NCI-H128 (cell line): Measurements from ENCODE around the gene ALK.

ENCODE experiments used
- DNase-seq: peaks from one replicate; lab custom pipeline; 2025; ENCODE audit not compliant: unreplicated experiment; lab: John Stamatoyannopoulos, UW

The ALK gene

DNA sequence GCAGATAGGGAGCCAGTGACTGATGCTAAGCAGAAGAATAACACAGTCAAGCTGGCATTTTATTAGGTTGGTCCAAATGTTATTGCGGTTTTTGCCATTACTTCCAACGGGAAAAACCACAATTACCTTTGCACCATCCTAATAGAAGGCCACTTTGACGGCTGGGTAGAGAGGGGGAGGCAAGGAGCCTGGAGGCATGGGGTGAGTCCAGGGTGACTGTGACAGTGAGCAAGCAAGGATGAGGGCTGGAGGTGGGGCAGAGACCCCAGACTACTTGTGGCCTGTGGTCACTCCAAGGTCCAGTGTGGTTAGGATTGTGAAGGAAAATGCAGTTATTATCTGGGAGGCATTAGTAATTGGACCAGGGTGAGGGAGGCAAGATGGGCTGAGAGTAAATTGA lies 416.6 kb downstream of the ALK start:
- DNase-seq = no peak

DNA sequence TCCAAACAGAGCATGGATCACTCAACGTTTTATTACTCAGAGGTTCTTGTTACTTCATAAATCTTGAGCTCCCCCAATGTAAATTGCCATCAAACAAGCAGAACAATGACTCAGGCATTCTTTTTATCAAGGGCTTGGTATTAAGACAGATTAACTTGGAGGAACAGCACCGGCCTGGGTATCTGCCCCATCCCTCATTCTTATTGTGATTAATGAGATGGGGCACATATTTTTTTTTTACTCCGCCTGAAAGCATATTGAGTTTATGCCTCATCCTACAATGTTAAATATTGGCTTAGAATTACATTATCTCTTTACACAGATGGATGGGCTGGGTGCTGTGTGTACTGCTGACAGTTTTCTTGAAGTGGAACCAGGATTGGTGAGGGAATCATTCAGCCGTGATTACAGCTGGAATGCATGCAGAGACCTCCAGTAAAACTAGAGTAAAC lies 418.9 kb downstream of the ALK start:
- DNase-seq = no peak

GRCh38 chr2:29497375-29497774 lies 424.0 kb downstream of the ALK start:
- no peak for DNase-seq

- DNase-seq = no peak
Measured at GRCh38 chr2:29496198-29496597, 425.2 kb downstream of the ALK start.

DNA sequence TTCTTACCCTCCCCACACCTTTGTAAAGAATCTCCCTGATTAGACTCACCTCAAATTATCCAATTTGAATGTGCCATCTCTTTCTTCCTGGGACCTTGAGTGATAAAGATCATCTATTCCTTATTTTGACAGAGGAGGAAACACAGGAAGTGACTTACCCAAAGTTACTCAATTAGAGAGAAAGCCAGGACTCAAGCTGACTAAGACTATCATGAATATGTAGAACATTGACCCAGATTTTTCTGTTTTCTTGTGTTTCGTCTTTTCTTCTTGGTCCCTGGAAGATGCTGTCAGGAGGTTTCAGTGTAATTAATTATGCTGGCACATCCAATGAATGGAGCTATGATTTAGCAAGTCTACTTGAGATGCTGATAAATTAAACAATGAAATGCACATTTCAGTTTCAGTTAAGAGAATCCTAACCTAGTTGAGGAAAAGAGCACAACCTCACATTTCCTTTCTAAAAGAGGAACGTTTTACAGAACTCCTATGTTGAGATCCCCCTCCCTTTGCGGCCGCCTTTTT lies 425.8 kb downstream of the ALK start:
- no peak for DNase-seq

GRCh38 chr2:29495068-29495467 lies 426.3 kb downstream of the ALK start:
- no peak for DNase-seq

DNA sequence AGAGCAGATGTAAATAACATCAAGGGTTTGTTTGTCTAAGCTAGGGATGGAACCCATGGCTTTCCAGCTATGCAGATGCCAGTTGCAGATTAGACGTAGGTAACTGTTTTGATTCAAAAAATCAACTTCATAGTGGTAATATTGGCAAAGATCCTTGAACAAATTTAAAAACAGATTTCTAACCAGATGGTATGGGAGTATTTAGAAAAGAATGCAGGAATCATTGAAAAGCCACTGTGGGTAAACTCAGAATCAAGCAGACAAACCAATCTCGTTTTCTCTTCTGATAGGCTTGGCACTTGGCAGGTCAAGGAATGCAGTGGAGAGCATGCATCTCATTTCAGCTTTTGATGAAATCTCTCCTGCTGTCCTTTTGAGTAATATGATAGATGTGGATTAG lies 428.7 kb downstream of the ALK start:
- DNase-seq = no peak

GRCh38 chr2:29490045-29490444 lies 431.3 kb downstream of the ALK start:
- DNase-seq = no peak

- no peak for DNase-seq
Measured at GRCh38 chr2:29489568-29489967, 431.8 kb downstream of the ALK start.

DNA sequence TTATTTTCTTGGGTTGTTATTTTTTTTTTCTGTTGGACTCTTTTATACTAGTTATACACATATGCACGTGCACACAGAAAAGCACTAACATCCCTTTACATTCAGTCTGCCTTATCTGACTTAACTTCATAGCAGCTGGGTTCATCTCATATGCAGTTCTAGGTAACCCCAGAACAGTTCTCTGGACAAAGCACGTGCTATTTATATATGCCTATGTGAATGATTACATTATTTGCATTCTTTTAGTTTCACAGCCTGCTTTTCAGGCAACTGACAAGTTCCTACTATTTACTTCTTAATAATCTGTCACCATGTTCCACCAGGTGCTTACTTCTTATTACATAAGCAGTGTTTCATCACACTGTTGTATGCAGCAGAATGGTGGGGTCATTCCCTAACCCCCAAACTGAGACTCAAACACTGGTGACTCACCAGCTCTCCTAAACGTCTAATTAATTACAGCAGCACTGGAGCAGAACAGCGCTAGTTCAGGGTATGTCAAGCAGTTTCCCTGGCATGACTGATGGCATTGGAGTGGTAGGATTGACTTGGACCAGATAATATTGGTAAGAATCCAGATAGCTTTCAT lies 433.3 kb downstream of the ALK start:
- DNase-seq = no peak

DNA sequence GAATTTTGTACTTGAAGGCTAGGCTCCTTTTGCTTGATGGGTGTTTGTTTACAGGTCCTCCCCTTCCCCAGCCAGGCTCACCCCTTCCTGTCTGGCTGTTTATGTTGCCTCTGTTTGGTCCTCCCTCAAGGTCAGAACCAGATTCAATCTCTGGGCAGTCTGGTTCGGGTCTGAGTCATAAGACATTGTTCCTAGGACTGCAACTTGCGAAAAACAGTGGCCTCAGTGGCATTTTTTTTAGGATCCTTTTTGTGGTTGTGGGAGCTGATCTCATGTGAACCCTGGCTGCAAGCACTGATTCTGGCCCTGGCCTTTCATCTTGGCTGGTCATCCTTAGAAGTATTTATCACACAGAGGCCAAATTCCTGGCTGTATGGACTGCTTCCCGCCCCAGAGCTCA lies 435.8 kb downstream of the ALK start:
- DNase-seq = no peak

- no peak for DNase-seq
Measured at GRCh38 chr2:29485117-29485516, 436.3 kb downstream of the ALK start.

DNA sequence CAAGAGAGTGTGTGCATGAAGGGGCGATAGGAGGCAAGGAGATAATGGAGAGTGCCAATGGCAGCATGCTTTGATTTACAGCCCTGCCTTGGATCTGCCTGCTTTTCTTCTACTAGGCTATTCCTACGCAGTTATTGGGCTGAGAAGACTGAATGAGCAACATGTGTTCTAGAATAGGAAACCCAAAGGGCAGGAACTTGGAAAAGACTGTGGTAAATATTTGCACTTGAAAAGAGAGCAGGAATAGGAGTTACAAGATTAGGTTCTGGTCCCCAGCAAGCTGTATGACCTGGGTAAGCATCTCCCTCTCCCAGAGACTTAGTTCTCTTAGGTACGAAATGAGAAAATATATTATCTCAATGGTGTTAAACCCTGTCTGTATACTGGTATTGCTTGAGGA lies 438.5 kb downstream of the ALK start:
- no peak for DNase-seq

GRCh38 chr2:29482348-29482747 lies 439.0 kb downstream of the ALK start:
- DNase-seq = no peak

GRCh38 chr2:29481313-29481712 lies 440.1 kb downstream of the ALK start:
- no peak for DNase-seq

GRCh38 chr2:29480426-29480825 lies 441.0 kb downstream of the ALK start:
- no peak for DNase-seq

DNA sequence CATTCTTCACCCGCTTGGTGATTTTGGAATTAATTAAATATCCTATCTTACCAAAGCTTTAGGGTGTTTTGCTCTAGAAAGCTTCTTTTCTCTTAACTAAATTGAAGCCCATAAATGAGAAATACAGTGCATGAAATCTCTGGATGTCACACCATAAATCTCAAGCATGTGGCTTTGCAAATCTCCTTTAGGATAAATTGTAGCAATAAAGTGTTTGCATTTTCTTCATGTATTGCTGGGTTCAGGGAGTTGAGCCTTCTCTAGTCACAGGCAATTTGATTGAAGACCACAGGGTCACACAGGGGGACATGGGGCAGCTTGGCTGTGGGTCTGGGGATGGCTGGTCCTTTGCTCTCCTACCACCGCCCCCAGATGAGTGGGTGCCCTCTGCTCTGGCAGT lies 442.0 kb downstream of the ALK start:
- no peak for DNase-seq

DNA sequence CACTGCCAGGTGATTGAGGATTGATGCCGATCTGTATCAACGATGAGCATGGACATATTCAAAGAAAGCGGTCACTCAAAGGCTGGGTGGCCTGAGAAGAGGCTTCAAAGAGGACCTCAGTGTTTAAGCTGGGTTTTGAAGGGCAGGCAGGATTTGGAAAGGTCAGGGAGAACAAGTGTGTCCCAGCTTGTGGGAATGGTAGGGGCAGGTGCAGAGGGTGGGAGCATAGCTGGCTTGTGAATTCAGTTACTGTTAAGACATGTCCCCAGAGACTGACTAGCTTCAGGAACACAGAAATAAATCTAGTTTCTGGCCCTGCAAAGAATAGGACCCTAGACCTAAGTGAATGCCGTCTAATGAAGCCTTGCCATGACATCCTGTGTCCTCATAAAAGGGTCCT lies 442.7 kb downstream of the ALK start:
- DNase-seq = no peak

- DNase-seq = no peak
Measured at GRCh38 chr2:29477186-29477585, 444.2 kb downstream of the ALK start.

- DNase-seq = no peak
Measured at GRCh38 chr2:29475499-29475898, 445.9 kb downstream of the ALK start.

- no peak for DNase-seq
Measured at GRCh38 chr2:29469961-29470360, 451.4 kb downstream of the ALK start.

DNA sequence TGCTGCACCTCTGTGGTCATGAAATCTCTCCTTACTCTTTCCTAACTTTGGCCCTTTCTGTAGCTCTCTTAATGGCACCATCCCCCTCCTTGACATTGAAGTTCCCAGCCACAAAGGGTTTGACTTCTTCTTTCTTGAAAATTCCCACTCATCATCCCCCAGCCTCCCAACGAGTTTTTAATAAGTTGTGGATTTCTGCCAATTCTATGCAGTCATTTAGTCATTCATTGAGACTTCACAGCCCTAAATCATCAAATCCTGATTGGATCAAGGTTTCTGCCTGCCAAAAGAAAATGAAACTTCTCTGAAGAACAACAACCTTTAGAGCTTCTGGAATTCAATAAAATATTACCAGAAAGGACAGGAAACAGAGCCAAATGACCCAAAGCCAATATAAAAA lies 451.9 kb downstream of the ALK start:
- no peak for DNase-seq

GRCh38 chr2:29463181-29463900 lies 458.0 kb downstream of the ALK start:
- no peak for DNase-seq
